ENCODE measurements around the gene XPO6. TPM values are rescaled to one million over a fixed set of nuclear protein-coding genes. Genes with fewer than 3 reads are reported as not detected.

Gene XPO6
- polyA plus RNA-seq, 1 donor (not counting 4 experiments of a cell fraction or from before 2014, with no cell fraction given) = 127 TPM

DNA sequence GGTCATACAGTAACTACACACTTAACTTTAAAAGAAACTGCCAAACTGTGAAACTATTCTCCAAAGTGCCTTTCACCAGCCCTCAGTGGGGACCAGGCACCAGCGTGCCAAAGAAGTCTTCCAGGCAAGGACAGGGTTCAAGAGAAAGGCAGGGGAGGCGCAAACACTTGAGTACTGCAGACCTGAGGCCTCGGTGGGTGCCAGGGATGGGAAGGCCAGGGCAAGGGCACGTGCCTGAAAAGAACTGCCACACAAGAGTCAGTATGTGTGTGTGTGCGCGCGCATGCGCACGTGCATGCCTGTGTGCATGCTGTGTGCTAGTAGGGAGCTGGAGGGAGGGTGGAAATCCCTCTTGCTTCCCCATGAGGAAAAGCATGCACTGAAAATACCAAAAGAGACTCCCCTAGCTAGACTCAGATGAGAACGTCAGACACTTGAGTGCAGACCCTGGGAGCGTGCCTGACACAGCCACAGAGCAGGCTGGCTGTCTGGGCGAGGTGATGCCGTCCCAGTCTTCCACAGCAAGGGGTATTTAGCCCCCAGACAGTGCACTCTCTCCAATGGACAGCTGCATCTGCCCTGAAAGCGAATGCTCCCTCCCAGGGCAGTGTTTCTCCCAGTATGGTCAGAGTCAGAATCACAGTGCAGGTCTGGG is 108.1 kb downstream of the XPO6 start:
- H3K9me3 ChIP-seq (ENCODE audit: control insufficient read depth, low read depth, low read length) = no peaks in the 10 kb centered on the region
- TF ChIP-seq, protein P1, sequence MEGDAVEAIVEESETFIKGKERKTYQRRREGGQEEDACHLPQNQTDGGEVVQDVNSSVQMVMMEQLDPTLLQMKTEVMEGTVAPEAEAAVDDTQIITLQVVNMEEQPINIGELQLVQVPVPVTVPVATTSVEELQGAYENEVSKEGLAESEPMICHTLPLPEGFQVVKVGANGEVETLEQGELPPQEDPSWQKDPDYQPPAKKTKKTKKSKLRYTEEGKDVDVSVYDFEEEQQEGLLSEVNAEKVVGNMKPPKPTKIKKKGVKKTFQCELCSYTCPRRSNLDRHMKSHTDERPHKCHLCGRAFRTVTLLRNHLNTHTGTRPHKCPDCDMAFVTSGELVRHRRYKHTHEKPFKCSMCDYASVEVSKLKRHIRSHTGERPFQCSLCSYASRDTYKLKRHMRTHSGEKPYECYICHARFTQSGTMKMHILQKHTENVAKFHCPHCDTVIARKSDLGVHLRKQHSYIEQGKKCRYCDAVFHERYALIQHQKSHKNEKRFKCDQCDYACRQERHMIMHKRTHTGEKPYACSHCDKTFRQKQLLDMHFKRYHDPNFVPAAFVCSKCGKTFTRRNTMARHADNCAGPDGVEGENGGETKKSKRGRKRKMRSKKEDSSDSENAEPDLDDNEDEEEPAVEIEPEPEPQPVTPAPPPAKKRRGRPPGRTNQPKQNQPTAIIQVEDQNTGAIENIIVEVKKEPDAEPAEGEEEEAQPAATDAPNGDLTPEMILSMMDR (optimal IDR thresholded peaks at IDR 0.05 in 1 of 3, IDR thresholded peaks at IDR 0.05 in 1 of 3, conservative IDR thresholded peaks at IDR 0.05 in 1 of 3; ENCODE audit: extremely low read depth in 1 of 3, insufficient read depth in 2 of 3, low read length in 3 of 3) = no peak
- no peak for TF ChIP-seq EZH2 (IDR thresholded peaks at IDR 0.05; ENCODE audit: low read length)
- FAIRE-seq = no peak
- H3K9me1 ChIP-seq (ENCODE audit: control insufficient read depth, extremely low read depth, insufficient read depth, low read length) = peaks cover 2% of the 10 kb centered on the region
- dilution Hi-C loops (cut with MboI; ENCODE audit: extremely low pct_ligation_motif_present, low sequenced_read_pairs) = no loop called here
- no peak overlapping the region for H3K4me2 ChIP-seq (ENCODE audit: control insufficient read depth, extremely low read depth, insufficient read depth, low read depth, low read length)
- H3K36me3 ChIP-seq (ENCODE audit: control insufficient read depth in 2 of 2, extremely low read depth in 1 of 2, insufficient read depth in 2 of 2, low read length in 2 of 2) = peaks cover 52 to 69% of the 10 kb centered on the region in 2 experiments
- no peak overlapping the region for H3K4me3 ChIP-seq (ENCODE audit: control insufficient read depth in 2 of 3, extremely low read depth in 1 of 3, insufficient read depth in 2 of 3, low read depth in 1 of 3, low read length in 3 of 3)
- peaks cover 6% of the 10 kb centered on the region for H4K20me1 ChIP-seq (ENCODE audit: control insufficient read depth, extremely low read depth, insufficient read depth, low read length)
- H3K4me1 ChIP-seq (ENCODE audit: control insufficient read depth, extremely low read depth, insufficient read depth, low read length) = peaks cover 11% of the 10 kb centered on the region
- H3K79me2 ChIP-seq (ENCODE audit: control insufficient read depth, insufficient read depth, low read length) = no peaks in the 10 kb centered on the region
- no peaks in the 10 kb centered on the region for H3K27me3 ChIP-seq (ENCODE audit: control insufficient read depth, extremely low read depth, insufficient read depth, low read length)
- H3K9ac ChIP-seq (ENCODE audit: control insufficient read depth, extremely low read depth, insufficient read depth, low read length) = no peak overlapping the region
- no peak overlapping the region for H3K27ac ChIP-seq (ENCODE audit: control insufficient read depth, insufficient read depth, low read length)
- no peak overlapping the region for H2AFZ ChIP-seq (ENCODE audit: control insufficient read depth, low read length)
- no peak for DNase-seq (ENCODE audit: low read depth, low spot score)

DNA sequence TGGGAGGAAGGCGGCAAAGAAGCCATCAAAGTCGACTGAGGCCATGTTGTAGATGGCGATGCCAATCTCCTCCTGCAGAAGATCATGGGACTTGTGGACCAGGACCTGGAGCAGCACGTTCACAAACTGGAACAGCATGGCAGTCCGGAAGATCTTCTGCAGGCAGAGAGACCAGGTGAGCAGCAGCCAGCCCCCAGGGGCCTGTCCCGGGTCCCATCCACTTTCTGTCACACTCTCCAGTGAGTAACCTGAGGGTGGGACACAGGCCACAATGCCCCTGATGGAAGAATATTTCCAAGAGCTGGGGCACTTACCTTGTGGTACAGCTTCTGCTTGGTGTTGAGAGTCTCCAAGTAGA is 110.3 kb downstream of the XPO6 start:
- DNase-seq (ENCODE audit: low read depth, low spot score) = no peak
- H3K9me1 ChIP-seq (ENCODE audit: control insufficient read depth, extremely low read depth, insufficient read depth, low read length) = no peaks in the 10 kb centered on the region
- H2AFZ ChIP-seq (ENCODE audit: control insufficient read depth, low read length) = no peak overlapping the region
- H4K20me1 ChIP-seq (ENCODE audit: control insufficient read depth, extremely low read depth, insufficient read depth, low read length) = peaks cover 2% of the 10 kb centered on the region
- H3K36me3 ChIP-seq (ENCODE audit: control insufficient read depth in 2 of 2, extremely low read depth in 1 of 2, insufficient read depth in 2 of 2, low read length in 2 of 2) = peaks cover 52 to 58% of the 10 kb centered on the region in 2 experiments
- H3K4me1 ChIP-seq (ENCODE audit: control insufficient read depth, extremely low read depth, insufficient read depth, low read length) = no peaks in the 10 kb centered on the region
- no peak overlapping the region for H3K27ac ChIP-seq (ENCODE audit: control insufficient read depth, insufficient read depth, low read length)
- TF ChIP-seq, protein P1 (optimal IDR thresholded peaks at IDR 0.05 in 1 of 3, IDR thresholded peaks at IDR 0.05 in 1 of 3, conservative IDR thresholded peaks at IDR 0.05 in 1 of 3; ENCODE audit: extremely low read depth in 1 of 3, insufficient read depth in 2 of 3, low read length in 3 of 3) = no peak
- TF ChIP-seq EZH2 (IDR thresholded peaks at IDR 0.05; ENCODE audit: low read length) = no peak
- no peak overlapping the region for H3K4me3 ChIP-seq (ENCODE audit: control insufficient read depth in 2 of 3, extremely low read depth in 1 of 3, insufficient read depth in 2 of 3, low read depth in 1 of 3, low read length in 3 of 3)
- no peaks in the 10 kb centered on the region for H3K79me2 ChIP-seq (ENCODE audit: control insufficient read depth, insufficient read depth, low read length)
- H3K27me3 ChIP-seq (ENCODE audit: control insufficient read depth, extremely low read depth, insufficient read depth, low read length) = no peaks in the 10 kb centered on the region
- H3K4me2 ChIP-seq (ENCODE audit: control insufficient read depth, extremely low read depth, insufficient read depth, low read depth, low read length) = no peak overlapping the region
- H3K9me3 ChIP-seq (ENCODE audit: control insufficient read depth, low read depth, low read length) = no peaks in the 10 kb centered on the region
- H3K9ac ChIP-seq (ENCODE audit: control insufficient read depth, extremely low read depth, insufficient read depth, low read length) = no peak overlapping the region
- dilution Hi-C loops (cut with MboI; ENCODE audit: extremely low pct_ligation_motif_present, low sequenced_read_pairs) = no loop called here
- no peak for FAIRE-seq
